OCI-LY7 (cell line): ENCODE measurements around the gene DUS1L. TPM values are rescaled to one million over a fixed set of nuclear protein-coding genes. Genes with fewer than 3 reads are reported as not detected.
A peak's percentile ranks its signal among the peaks of the same experiment; 100 is the strongest.

ENCODE experiments used
- BruUV-seq: library from RNA; stranded (reverse); fragments of 400-500 nt; replicated peaks from 2 replicates; lab custom pipeline; 2021; lab: Mats Ljungman, UMichigan
- CTCF ChIA-PET: fragments of 300-600 bp; sonication (Branson Sonifier 250); formaldehyde crosslinking; loops from one replicate; lab custom pipeline; 2022; ENCODE audit warnings: antibody characterized with exemption; ENCODE audit not compliant: unreplicated experiment; lab: Charles Lee
- POLR2A ChIA-PET: fragments of 300-600 bp; sonication (Branson Sonifier 250); formaldehyde crosslinking; loops from one replicate; lab custom pipeline; 2022; ENCODE audit warnings: antibody characterized with exemption; lab: Charles Lee
- DNase-seq: peaks from one replicate; pipeline ENCODE4 v3.0.0-alpha.2; 2015; ENCODE audit warnings: low spot score
- H2AFZ ChIP-seq: fragments of 200-600 bp; sonication (generic), shearing (Covaris generic); 2 replicates; pipeline ENCODE4 v1.6.1; 2014; ENCODE audit warnings: mild to moderate bottlenecking, antibody characterized with exemption, low read length, moderate library complexity
- H3K27ac ChIP-seq: fragments of 200-600 bp; sonication (generic); 2 replicates; pipeline ENCODE4 v1.5.1; 2014; ENCODE audit warnings: mixed run types, low read depth, mild to moderate bottlenecking, moderate library complexity, low read length, inconsistent platforms; ENCODE audit not compliant: poor library complexity, severe bottlenecking
- H3K36me3 ChIP-seq: fragments of 200-600 bp; sonication (generic); 2 replicates; pipeline ENCODE4 v1.6.1; 2014; ENCODE audit warnings: mild to moderate bottlenecking, antibody characterized with exemption, low read length, moderate library complexity, mixed read lengths; ENCODE audit not compliant: insufficient read depth
- H3K4me1 ChIP-seq: fragments of 200-600 bp; sonication (generic); 2 replicates; pipeline ENCODE4 v1.5.1; 2014; ENCODE audit warnings: mild to moderate bottlenecking, low read length; ENCODE audit not compliant: insufficient read depth, poor library complexity, severe bottlenecking
- H3K4me2 ChIP-seq: fragments of 200-600 bp; sonication (generic); 2 replicates; pipeline ENCODE4 v1.6.1; 2014; ENCODE audit warnings: mild to moderate bottlenecking, low read length
- H3K4me3 ChIP-seq: fragments of 200-600 bp; sonication (generic); 2 replicates; pipeline ENCODE4 v1.5.1; 2014; ENCODE audit warnings: mild to moderate bottlenecking, low read depth, low read length; ENCODE audit not compliant: poor library complexity, severe bottlenecking
- H3K79me2 ChIP-seq: fragments of 200-600 bp; sonication (generic); 2 replicates; pipeline ENCODE4 v1.6.1; 2016; ENCODE audit warnings: low read depth, mild to moderate bottlenecking, low read length, moderate library complexity, mixed read lengths; ENCODE audit not compliant: insufficient read depth
- H3K9me2 ChIP-seq: fragments of 200-600 bp; sonication (generic); 2 replicates; pipeline ENCODE4 v1.6.1; 2016; ENCODE audit warnings: mild to moderate bottlenecking, low read length, mixed read lengths; ENCODE audit not compliant: insufficient read depth
- H3K9me3 ChIP-seq: fragments of 200-600 bp; sonication (generic); 2 replicates; pipeline ENCODE4 v1.6.1; 2014; ENCODE audit warnings: mild to moderate bottlenecking, mixed run types, low read length, mixed read lengths
- H4K20me1 ChIP-seq: fragments of 200-600 bp; sonication (generic); 2 replicates; pipeline ENCODE4 v1.6.1; 2014; ENCODE audit warnings: mild to moderate bottlenecking, antibody characterized with exemption, low read length, moderate library complexity, mixed read lengths; ENCODE audit not compliant: insufficient read depth
- EZH2phosphoT487 ChIP-seq: fragments of 200-600 bp; sonication (generic); IDR thresholded peaks from 2 replicates; pipeline ENCODE4 v1.6.1; 2018; ENCODE audit warnings: low read depth, borderline replicate concordance, mild to moderate bottlenecking, mixed run types, antibody characterized with exemption, low read length, moderate library complexity, mixed read lengths
- intact Hi-C: fragments of 100-400 bp; cut with micrococcal nuclease; formaldehyde crosslinking; loops from one replicate; pipeline ENCODE4 v1.10.0; 2022; ENCODE audit not compliant: unreplicated experiment
- total RNA-seq, 2 experiments: library from RNA; depleted of rRNA in 1 of 2; stranded (reverse); fragments of >200 nt in 1 of 2; shearing (Covaris generic) in 1 of 2; gene quantifications; 2 replicates each; pipeline ENCODE4 v1.2.3, GENCODE V29; 2014 to 2022
- TF ChIP-seq, protein P1 (sequence below): fragments of 200-600 bp; sonication (generic); conservative IDR thresholded peaks from 2 replicates; pipeline ENCODE4 v1.5.1; 2014; ENCODE audit warnings: mild to moderate bottlenecking, antibody characterized with exemption, low read length, moderate library complexity, mixed read lengths

The DUS1L gene
- total RNA-seq, 2 experiments from 2014 or later = 320 to 388 TPM

DNA sequence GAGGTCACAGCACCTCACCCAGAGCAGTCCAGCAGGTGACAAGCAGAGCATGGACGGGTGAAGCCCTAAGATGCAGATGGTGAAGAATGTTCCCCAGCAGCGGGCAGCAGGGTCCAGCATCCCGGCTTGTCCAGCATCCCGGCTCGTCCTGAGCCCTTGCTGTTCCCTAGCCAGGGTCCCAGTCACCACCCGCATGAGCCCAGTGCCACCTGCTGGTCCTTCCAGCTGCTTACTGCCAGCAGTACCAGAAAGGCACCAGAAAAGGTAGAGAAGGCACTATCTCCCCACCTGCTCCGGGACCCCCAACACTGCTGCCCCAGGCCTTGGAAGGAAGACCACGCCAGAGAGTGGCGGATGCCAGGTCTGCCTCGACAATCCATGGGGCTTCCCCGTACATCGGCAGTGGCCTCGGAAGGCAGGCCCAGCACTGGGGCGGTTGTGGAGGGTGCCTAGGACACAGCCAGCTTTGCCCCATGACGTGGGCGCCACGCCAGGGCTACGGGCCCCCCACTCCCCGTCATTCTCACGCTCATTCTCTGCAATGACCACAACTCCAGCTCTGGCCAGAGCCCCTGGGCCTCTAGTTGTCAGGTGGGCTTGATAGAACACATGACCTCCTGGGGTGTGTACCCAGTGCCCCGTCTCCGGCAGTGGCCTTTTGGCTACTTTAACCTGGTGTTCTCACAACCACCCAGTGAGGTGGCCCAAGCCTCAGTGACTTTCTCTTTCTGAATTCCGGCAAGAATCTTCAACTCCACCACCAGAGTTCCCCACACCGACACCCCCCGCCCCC is 44.3 kb downstream of the DUS1L start:
- intact Hi-C loops = loop anchor here (1.0 to 2.0 kb wide), 2 partner anchors 62 to 151 kb away; partner anchors contain the start of gene ARHGDIA
- CTCF ChIA-PET = interaction anchor here (0.8 to 3.8 kb wide), 5 partner anchors 13 to 62 kb away, joined by 3 to 19 read pairs (median 4); partner anchors contain the start of genes ASPSCR1 and DCXR
- no peaks in the 10 kb centered on the region for H3K9me3 ChIP-seq
- H3K27ac ChIP-seq = peak overlapping the region; percentile 44
- TF ChIP-seq, protein P1, sequence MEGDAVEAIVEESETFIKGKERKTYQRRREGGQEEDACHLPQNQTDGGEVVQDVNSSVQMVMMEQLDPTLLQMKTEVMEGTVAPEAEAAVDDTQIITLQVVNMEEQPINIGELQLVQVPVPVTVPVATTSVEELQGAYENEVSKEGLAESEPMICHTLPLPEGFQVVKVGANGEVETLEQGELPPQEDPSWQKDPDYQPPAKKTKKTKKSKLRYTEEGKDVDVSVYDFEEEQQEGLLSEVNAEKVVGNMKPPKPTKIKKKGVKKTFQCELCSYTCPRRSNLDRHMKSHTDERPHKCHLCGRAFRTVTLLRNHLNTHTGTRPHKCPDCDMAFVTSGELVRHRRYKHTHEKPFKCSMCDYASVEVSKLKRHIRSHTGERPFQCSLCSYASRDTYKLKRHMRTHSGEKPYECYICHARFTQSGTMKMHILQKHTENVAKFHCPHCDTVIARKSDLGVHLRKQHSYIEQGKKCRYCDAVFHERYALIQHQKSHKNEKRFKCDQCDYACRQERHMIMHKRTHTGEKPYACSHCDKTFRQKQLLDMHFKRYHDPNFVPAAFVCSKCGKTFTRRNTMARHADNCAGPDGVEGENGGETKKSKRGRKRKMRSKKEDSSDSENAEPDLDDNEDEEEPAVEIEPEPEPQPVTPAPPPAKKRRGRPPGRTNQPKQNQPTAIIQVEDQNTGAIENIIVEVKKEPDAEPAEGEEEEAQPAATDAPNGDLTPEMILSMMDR = peak; percentile 91
- no peak for TF ChIP-seq EZH2phosphoT487
- peak; percentile 82 for DNase-seq
- peaks cover 12% of the 10 kb centered on the region; the same call in 1 of the 2 replicates for H3K79me2 ChIP-seq
- no peak overlapping the region for H2AFZ ChIP-seq
- POLR2A ChIA-PET = interaction anchor here (0.9 to 1.3 kb wide), 2 partner anchors 16 to 188 kb away, joined by 3 to 4 read pairs; partner anchors contain the start of genes DCXR and MCRIP1
- H3K4me3 ChIP-seq = peak overlapping the region; percentile 94
- no TSS peak for BruUV-seq
- peaks cover 30% of the 10 kb centered on the region for H3K4me1 ChIP-seq
- H4K20me1 ChIP-seq = no peaks in the 10 kb centered on the region
- peaks cover 11% of the 10 kb centered on the region; the same call in 1 of the 2 replicates for H3K36me3 ChIP-seq
- no peaks in the 10 kb centered on the region for H3K9me2 ChIP-seq
- peak overlapping the region; percentile 87 for H3K4me2 ChIP-seq

DNA sequence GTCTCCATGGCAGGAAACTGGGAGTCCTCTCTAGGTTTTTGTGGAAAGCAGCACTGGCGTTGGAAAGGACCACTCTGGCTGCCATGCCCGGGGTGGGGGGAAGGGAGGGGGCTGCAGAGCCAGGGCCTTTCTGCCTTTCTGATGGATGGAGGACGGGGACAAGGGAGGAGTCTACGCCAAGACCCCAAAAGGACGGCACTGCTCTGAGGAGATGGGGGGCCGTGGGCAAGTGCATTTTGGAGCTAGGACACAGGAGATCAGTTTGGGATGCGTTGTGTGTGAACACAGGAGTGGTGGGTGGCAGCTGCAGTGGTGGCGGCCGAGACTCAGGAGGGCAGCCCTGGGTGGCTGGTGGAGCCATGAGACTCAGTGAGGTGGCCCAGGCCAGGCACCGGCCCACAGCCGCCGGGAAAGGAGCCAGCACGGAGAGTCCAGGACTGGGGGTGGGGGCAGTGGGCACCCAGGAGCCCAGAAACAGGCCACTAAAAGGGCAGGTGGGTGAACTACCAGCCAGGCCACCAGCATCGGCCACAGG is 45.0 kb downstream of the DUS1L start:
- no peak overlapping the region for H3K27ac ChIP-seq
- peaks cover 30% of the 10 kb centered on the region for H3K4me1 ChIP-seq
- no peak for DNase-seq
- no peaks in the 10 kb centered on the region for H4K20me1 ChIP-seq
- peaks cover 11% of the 10 kb centered on the region; the same call in 1 of the 2 replicates for H3K36me3 ChIP-seq
- H3K9me3 ChIP-seq = no peaks in the 10 kb centered on the region
- no peaks in the 10 kb centered on the region for H3K9me2 ChIP-seq
- no peak overlapping the region for H2AFZ ChIP-seq
- peaks cover 12% of the 10 kb centered on the region; the same call in 1 of the 2 replicates for H3K79me2 ChIP-seq
- TF ChIP-seq, protein P1 = no peak
- no peak for TF ChIP-seq EZH2phosphoT487
- ChIA-PET POLR2A (interaction anchor here (0.9 to 1.1 kb wide), 2 partner anchors 17 to 20 kb away, joined by 3 read pairs; partner anchors contain the start of gene DCXR), CTCF (interaction anchor here (0.6 to 3.8 kb wide), 7 partner anchors 17 to 161 kb away, joined by 3 to 19 read pairs (median 3); partner anchors contain the start of genes ASPSCR1 and DCXR)
- no TSS peak for BruUV-seq
- intact Hi-C loops = loop anchor here (1.0 to 2.0 kb wide), 2 partner anchors 61 to 150 kb away; partner anchors contain the start of gene ARHGDIA
- H3K4me2 ChIP-seq = peak overlapping the region; percentile 87
- peak overlapping the region; percentile 94 for H3K4me3 ChIP-seq
